Inflammatory macrophage (primary cell): ENCODE data around the gene BCAR3.
"Not testable (repeated sequence)": the region's sequence is repeated elsewhere in the genome, so short reads cannot be mapped to it uniquely, and the experiment has no call there.

ENCODE experiments used
- DNase-seq, 2 donors: peaks; one replicate each; pipeline ENCODE4 v3.0.0-alpha.2; 2020 to 2022

The BCAR3 gene

DNA sequence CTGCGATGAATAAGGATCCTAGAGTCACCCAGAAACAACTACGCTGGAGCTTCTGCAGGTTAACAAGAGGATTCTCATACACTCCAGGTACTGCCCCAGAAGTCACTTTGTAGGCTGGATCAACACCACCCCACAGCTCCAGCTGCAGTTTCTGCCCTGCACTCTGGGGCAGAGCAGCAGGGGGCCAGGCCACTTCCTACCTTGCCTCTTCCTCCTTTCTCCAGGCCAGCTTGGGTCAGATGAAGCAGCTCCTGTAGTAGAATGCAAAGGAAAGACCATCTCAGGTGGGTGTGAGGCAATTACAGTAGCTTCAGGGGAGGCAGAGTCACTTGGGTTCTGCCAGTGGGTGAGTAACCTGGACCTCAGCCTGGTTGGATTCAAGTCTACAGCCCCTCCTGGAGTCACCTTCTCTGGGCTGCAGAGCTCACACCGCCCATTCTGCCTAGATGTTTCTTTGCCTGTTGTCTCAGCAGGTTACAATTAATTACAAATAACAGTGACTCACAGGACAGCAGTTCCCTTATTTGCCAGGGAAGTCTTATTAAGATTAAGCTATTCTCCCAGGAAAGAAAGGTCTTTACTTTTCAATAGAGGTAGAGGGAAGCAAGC is 24.4 kb upstream of the BCAR3 start:
- peak; percentile 45 to 49 for DNase-seq

DNA sequence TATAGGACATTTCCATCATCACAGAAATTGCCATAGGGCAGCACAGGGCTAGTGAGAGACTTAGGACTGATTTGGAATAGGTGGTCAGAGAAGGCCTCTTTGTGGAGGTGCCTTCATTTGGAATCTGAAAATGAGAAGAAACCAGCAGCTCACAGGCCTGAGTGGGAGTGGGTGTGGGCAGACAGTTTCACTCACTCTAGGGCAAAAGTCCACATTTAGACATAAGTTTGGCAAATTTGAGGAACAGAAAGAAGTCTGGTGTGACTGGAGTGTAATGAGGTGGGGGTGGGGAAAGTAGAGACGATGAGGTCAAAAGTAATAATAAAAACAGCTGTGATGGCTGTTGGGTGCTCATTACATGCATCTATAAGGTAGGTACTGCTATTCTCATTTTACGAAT is 22.4 kb upstream of the BCAR3 start:
- DNase-seq: peak; percentile 95 to 97

DNA sequence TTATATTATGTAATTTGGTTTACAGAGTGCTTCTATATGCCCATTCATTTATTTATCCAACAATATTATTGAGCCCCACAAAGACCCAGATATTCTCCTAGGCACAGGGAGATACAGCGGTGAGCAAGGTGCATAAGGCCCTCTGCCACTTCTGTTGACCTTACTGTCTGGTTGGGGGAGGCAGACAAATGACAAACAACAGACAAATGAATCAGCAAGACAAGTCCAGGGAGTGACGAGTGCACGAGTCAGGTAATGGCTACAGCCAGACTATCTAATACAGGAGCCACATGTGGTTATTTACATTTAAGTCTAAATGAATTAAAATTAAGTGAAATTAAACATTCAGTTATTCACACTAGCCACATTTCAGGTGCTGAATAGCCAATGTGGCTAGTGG is 22.0 kb upstream of the BCAR3 start:
- peak; percentile 21 to 54 for DNase-seq

DNA sequence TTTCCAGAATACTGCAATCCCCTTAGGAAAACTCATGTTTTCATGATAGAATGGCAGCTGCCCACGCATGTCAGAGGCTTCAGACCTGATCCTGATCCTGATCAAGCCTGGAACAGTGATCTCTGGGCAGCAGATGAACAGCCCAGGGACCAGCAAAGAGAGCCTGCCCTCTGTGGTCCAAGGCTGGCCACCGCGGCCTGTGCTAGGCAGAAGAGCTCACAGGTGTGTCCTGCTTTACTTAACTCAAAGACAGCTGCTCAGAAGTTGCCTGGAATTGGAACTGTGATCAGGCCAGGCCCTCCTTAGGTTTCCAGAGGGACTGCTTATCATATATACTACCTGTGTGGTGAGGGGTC is 21.2 kb upstream of the BCAR3 start:
- peak in 1 of 2 donors; percentile 30 for DNase-seq

DNA sequence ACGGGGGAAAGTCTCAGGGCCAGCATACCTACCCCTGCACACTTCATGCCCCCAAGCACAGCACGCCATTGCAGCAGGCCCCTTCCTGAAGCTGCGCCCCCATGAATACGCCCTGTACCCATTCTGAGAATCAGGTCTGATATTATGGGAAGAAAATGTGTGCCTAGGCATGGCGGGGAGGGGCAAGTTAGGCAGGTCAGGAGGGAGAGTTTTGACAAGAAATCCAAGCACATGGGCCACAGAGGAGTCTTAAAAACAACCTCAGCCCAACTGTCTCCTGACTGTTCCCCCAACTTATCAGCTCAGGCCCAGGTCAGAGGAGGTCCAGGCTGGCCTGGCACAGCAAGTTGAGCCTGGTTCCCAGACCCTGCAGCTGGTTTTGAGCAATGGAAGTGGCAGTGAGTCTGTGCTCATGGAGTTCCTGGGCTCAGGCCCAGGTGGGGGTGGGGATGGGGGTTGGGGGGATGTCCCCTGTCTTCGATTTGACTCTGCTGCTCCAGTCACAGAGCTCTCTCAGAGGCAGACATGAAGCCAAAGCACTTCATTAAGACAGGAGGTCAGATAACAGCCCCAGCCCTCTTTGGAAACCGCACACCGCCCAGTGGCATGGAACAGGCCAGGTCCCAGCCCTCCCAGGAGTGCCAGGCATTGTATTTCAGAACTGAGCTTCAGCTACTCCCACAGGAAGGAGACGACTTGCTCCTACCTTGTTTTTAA is 20.6 kb upstream of the BCAR3 start:
- no peak for DNase-seq

DNA sequence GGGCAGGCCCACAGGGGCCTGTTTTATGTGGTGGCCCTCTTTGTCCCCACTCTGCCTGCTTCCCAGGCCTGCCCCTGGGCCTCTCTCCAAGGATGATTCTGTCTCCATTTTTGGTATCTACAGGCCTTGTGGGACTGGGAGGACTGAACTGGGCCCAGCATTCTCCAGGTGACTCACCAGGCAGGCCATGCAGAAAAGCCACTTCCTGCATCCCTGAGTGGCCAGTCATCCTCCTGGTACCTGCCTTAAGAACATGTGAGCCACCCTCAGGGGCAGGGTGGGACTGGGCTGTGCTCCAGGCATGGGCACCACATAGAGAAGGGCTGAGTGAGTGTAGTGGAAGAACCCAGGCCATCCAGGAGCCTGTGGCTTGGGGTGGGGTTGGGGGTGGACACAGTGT is 20.0 kb upstream of the BCAR3 start:
- DNase-seq: no peak

DNA sequence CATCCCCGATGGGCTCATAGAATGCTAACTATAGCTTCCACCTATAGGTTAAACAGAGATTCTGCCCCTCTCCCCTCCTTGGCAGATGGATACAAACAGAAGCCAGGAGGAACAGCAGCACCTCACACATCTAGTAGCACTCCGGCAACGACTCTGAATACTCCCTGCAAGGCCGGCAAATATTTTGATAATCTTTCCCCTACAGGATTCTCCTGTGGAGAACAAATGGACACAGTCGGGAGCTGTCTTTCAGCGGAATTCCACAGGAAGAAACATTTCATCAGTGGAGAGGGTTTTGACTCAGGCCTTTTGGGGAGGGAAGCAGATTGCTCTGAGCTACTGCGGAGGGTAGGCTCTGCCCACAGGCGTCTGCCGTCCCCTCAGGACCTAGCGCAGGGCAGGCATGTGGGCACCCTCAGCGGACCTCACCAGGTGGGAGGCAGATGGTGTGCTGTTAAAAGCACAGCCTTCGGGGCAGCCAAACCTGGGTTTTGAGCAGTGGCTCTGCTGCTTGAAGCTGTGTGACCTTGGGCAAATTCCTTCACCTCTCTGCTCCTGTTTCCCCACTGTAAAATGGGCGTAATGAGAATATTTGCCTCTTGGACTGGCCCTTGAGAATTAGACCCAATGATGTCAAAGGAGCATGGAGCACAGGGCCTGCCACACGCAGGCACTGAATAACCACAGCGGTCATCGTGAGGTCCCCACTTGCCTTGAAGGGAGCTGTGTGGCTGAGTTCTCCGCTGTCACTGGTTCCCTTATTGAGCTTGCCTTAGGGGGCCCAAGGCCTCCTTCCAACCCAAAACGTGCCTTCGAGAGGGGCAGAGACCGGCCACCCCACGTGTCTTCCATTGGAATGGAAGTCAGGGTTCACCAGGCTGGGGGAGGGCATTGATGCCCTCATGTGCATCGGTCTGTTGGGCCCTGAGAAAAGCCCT is 19.2 kb upstream of the BCAR3 start:
- DNase-seq: no peak

DNA sequence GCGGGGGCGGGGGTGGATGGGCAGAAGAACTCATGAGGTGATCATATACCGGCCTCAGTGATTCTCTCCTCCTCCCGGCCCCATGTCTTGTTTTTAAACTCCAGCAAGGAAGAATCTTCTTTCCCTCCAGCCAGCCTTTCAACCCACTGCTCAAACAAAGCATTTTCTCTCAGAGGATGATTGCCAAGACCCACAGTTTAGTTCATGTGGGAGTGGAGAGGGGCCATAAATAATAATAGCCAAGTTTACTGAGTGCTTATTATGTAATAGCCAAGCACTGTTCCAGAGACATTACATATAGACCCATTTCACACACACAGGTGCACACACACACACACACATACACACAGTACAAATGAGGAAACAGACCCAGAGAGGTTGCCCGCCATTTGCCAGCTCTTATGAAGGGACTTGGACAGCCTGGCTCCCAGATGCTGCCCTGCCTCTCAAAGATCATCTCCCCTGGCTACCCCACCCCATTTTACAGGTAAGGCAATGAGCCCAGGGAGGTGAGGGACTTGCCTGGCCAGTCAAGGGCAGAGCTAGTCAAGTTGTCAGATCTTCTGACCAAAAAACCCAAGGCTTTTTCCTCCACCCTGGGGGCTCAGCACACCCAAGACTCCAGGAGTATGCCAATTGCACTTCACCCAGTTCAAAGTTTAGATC is 18.0 kb upstream of the BCAR3 start:
- no peak for DNase-seq

DNA sequence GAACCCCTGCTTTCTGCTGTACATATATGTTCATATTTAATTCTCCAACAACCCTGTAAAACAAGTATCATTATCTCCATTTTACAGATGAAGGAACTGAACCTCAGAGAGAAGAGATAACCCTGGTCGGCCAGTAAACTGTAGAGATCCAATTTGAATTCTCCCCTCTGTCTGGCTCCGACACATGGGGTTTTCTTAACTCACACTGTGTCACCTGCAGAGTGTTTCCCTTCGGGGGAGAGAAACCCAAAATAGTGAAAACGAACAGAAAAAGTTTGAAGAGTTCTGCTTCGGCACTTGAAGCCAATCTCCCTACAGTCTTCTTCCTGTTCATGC is 17.4 kb upstream of the BCAR3 start:
- no peak for DNase-seq

DNA sequence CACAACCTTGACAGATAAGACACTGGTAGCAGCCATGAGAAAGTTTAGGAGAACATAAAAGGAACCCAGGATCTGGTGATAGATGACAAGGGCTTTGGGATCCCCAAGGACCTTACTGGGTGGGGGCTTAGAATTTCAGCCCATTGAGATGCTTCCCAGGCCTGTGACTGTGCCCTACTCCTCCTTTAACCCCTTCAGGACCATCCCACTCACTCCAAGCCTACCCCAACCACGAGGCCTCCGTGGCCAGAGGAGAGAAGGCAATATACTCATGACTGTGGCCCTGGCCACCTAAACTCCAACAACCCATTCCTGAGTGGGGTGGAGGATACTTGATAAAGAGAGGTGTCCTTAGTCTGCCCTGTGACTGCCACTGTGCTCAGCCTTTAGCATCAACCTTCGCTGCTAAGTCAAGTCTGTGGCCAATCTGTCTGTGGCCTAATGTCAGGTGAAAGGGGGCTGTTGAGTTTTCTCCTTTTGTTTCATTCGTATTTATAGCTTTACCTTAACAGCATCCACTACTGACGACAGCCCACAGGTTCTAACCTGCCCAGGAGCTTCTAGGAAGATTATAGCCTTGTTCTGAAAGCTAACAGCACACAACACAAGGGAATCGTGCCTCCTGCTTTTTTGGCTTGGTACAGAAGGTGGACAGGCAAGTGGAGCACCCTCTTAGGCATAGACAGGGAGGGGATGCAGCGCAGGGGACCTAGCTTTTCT is 16.9 kb upstream of the BCAR3 start:
- no peak for DNase-seq

DNA sequence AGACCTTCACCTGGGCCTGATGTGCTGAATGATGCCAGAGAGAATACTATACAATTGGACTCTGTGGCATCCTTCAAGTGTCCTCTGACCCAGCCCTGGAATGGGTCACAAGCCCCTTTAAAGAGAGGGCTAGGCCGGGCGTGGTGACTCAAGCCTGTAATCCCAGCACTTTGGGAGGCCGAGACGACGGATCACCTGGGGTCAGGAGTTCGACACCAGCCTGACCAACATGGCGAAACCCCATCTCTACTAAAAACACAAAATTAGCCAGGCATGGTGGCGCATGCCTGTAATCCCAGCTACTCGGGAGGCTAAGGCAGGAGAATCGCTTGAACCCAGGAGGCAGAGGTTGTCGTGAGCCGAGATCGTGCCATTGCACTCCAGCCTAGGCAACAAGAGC is 15.9 kb upstream of the BCAR3 start:
- DNase-seq: not testable (repeated sequence)

DNA sequence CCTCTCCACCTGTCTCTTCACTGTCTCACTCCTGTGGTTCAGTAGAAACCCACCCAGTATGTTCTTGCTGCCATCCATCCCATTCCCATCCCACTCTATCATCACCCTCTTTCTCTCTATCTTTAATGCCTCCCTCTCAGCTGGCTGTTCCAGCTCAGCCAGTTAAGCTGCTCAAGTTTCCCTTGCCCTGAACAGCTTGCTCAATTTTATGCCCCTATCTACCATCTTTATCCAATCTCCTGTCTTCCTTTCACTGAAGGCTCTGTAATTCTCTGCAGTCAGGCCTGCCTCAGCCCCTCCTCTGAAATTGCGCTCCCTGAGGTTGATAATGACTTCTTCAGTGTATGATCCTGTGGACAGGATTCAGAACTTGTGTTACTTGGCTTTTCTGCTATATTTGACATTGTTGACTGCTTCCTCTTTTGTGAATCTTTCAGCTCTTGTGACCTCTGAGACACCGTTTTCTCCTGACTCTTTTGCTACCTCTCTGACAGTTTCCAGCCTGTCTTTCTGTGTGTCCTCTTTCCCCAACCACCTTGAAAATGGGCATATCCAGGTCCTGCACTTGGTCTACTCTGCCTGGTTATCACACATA is 13.9 kb upstream of the BCAR3 start:
- DNase-seq: peak; percentile 65 to 68

DNA sequence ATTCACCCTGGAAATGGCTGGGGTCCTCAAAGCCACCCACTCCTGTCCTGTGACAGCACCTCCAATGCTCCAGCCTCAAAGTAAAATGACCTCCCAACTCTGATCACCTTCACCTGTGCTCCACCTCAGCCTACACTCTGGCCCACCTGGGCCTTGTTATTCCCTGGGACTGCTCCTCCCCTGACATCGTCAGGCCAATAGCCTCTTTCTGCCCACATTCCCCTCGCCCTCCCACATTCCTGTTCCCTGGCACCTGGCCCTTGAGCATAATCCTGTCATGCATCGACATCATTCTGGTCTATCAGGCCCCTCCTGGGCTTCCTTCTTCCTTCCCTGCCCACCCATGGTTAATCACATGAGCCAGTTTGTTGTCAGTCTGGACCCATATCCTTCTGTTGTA is 13.2 kb upstream of the BCAR3 start:
- DNase-seq: no peak

DNA sequence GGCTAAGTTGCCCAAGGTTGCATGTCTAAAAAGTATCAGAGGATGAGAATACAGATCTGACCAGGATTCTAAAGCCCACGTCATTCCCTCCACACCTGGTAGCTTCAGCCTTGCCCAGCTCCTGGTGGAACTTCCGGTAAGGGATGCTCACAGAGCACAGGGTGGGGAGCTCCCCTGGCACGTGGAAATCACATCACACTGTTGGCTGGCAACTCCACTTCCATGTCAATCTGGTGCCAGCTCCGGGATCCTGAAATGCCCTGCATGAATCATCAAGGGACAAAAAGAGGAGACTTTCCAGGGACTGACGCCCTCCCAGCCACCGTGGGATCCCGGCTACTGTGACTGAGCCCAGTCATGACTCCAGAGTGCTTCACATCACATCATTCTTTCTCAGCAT is 12.4 kb upstream of the BCAR3 start:
- no peak for DNase-seq

DNA sequence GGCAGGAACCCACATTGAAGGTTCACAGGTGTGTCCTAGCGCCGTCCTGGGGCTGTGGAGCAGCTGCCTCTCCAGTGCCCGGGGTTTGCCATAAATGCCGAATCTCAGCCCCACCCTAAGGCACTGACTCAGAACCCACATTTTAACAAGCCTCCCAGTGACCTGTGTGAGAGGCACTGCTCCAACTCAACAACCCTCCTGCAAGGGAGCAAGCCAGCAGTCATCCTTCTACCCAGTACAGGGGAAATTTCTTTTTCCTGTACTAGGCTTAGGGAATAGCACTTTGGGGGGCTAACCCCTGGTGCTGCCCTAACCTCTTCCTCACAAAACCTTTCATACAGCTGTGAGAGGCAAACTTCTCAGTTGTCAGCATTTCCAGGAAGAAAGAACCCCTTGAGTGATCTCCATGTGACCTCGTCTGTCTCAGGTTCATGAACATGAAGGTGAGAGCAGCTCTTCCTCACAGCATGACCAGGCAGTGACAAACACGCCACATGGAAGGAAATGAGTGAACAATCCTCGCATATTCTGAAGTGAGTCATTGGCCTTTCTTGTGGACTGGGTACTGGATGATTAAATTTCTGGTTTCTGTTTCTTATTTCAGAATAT is 11.4 kb upstream of the BCAR3 start:
- peak; percentile 49 to 79 for DNase-seq

DNA sequence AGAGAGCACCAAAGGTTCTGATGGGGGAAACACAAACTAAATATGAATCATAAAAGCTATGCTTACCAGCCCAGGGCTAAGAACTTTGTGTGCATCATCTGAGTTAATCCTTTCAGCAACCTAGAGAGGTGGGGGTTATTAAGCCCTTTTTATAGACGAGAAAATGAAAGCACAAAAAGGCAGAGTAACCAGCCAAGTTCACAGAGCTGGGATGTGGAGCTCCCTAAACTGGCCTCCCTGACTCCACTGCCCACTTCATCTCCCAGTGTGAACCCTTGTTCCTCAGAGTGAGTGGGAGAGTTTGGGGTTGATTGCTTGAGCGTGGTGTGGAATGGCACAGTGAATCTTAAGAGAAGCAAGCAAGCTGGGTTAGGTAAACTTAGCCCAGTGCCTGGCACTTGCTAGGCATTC is 10.8 kb upstream of the BCAR3 start:
- peak in 1 of 2 donors; percentile 31 for DNase-seq

DNA sequence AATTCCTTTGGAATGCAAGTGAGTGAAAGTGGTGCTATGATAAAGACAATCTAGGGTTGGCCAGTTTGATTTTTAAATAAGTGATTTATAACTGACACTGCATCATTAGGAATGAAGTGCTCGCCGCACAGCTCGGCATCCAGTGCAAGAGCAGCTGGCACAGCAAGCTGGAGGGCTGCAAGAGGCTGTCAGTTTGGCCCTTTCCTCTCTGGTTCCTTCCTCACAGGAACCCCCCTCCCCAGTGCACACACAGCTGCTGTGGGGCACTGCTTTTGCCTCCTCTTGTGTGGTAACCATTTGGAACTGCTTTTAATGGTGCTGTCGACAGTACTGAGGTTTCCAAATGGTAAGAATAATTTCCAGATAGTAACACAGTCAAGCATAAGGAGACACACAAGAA is 10.4 kb upstream of the BCAR3 start:
- DNase-seq: no peak

DNA sequence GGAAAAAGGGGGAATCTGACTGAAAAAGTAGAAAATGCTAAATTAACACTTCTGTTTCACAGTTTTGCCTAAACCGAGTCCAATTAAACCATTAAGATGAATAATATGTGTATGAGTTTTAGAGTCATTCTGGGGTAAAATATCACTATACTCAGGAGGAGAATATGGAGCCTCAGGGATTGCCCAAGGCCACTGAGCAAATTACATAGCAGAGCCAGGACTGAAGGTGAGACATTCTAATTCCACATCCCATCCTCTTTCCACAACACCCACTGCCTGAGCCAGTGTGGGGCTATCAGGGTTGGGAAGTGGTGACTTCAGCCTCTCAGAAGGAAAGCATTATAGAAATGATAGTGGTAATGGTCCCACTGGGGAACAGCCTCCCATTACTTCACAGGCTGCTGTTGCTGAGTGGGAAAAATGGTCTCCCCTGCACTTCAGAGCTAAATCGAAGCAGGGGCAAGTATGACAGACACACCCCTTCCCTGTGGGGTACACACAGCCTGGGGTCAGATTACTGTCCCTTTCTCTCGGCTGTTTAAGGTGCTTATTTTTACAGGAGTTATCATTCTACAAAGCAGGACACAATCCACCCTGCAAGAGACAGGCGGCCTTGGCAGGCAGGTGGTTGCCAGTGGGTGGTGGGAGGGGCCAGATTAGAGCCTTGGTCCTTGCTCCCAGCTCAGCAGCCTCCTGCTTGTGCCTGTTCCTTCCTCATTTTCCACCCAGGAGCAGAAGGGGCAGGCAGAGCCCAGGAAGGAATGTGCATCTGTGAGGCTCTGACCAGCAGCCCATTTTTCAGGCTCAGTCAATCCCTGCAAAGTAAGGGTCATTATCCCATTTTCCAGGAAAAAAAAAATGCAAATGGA is 9.5 kb upstream of the BCAR3 start:
- DNase-seq: peak in 1 of 2 donors; percentile 27

DNA sequence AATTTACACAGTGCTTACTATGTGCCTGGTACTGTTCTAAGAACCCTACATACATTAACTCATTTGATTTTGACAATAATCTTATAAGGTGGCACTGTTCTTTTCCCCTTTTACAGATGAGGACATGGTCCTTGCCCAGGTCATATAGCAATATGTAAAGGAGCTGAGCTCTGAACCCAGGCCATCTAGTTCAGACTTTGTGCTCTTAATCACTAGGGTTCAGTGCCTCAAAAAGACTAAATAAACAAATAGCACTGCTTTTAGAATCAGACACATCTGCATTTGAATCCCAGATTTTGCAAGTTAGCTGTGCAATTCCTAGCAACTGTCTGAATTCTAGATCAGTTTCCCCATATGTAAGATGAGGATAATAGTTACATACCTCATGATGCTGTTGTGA is 8.7 kb upstream of the BCAR3 start:
- DNase-seq: no peak

DNA sequence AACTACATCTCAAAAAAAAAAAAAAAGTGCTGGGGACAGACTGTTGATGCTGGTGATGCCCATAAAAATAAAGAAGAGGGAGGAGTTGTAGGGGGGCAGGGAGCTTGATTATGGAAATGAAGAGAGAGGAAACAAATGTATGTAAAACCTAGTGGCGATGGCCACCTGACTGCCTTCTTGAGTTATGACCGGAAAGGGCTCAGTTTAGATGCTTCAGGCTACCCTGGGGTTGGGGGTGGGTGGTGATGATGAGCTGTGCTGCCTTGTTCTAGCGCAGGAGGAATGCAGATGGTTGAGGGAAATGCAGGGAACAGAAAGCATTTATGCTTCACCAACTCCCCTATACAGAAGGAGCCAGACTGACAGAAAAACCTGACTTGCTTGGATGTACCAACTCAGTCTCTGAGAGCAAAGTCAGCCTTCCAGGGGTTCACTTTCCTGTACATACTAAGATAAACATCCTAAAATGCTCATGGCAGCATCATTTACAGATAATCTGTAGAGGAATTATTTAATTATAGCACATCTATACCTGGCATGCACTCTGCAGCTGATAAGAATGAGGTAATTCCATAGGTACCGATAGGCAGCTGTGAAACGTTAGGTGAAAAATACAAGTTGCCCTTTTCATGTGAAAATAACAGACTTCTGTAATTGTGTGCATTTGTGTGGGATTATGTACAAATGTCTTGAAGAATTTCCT is 8.0 kb upstream of the BCAR3 start:
- DNase-seq: no peak
